Bronchial epithelial cell (primary cell): ENCODE measurements around the gene UST. TPM values are rescaled to one million over a fixed set of nuclear protein-coding genes. Genes with fewer than 3 reads are reported as not detected.

ENCODE experiments used
- DNase-seq: peaks from one replicate; pipeline ENCODE4 v3.0.0-alpha.2; 2010; ENCODE audit warnings: low read depth
- FAIRE-seq: peaks from 2 replicates; lab custom pipeline; 2011; peaks lifted over from hg19 to GRCh38; lab: Jason Lieb, UNC
- H3K27me3 ChIP-seq: 2 replicates; pipeline ENCODE4 v1.5.1; 2011; ENCODE audit warnings: low read length; ENCODE audit not compliant: control insufficient read depth, insufficient read depth
- H3K36me3 ChIP-seq: 2 replicates; pipeline ENCODE4 v1.5.1; 2011; ENCODE audit warnings: low read length; ENCODE audit not compliant: control insufficient read depth, insufficient read depth
- H3K4me3 ChIP-seq: 2 replicates; pipeline ENCODE4 v1.5.1; 2011; ENCODE audit warnings: mild to moderate bottlenecking, low read depth, low read length, control low read depth
- CTCF ChIP-seq: IDR thresholded peaks from 2 replicates; pipeline ENCODE4 v1.5.1; 2011; ENCODE audit warnings: mild to moderate bottlenecking, moderate library complexity, low read length, control low read depth, inconsistent platforms; ENCODE audit not compliant: insufficient read depth, severe bottlenecking
- total RNA-seq: library from RNA; depleted of rRNA; stranded (reverse); fragments of >200 nt; gene quantifications from 2 replicates; pipeline ENCODE4 v1.2.1, GENCODE V29; 2014

The UST gene
- total RNA-seq, 1 donor from 2014 or later, result 18.7 TPM

GRCh38 chr6:148795563-148795962 is 48.7 kb downstream of the UST start:
- DNase-seq (no peak), FAIRE-seq (no peak)
- Histone ChIP-seq H3K4me3 (no peak overlapping the region), H3K27me3 (no peaks in the 10 kb centered on the region), H3K36me3 (no peaks in the 10 kb centered on the region)
- TF ChIP-seq CTCF, result no peak

DNA sequence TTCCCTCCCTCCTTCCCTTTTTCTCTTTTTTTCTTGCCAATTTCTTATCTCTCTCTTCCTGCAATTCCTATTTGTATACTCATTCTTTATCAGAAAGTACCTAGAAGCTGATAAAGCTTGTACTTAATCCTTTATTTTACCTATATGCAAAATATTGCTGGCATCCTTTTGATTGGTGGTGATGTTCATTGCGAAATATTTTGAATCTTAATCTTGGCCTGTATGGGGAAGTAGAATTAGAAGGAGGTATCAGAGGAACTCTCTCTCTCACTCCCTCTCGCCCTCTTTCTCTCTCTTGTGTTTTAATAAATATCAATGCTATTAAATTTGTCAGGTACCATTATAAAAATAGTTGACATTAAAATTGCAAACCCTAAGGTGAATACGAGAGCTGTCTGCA is 52.8 kb downstream of the UST start:
- H3K4me3 ChIP-seq, result no peak overlapping the region
- DNase-seq (no peak), FAIRE-seq (no peak)
- H3K36me3 ChIP-seq, result no peaks in the 10 kb centered on the region
- no peaks in the 10 kb centered on the region for H3K27me3 ChIP-seq
- TF ChIP-seq CTCF, result no peak

DNA sequence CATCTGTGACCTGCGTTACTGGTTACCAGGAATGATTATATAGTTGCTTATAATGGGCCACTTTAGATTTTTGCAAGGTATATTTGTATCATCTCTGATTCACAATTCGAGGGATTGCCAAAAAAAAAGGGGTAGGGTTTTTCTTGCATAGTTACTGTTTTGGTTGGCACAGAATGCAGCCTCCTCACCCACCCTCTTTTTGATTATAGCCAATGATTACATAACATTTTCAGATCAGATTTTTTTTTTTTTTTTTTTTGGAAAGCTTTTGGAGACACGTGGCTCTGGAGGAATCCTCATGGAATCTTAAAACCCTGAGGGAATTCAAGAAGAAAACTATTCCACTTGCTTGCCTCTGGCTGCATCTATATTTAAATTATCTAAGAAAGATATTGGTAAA is 53.7 kb downstream of the UST start:
- no peak for FAIRE-seq
- TF ChIP-seq CTCF, result no peak
- Histone ChIP-seq H3K36me3 (no peaks in the 10 kb centered on the region), H3K27me3 (no peaks in the 10 kb centered on the region), H3K4me3 (no peak overlapping the region)
- no peak for DNase-seq

DNA sequence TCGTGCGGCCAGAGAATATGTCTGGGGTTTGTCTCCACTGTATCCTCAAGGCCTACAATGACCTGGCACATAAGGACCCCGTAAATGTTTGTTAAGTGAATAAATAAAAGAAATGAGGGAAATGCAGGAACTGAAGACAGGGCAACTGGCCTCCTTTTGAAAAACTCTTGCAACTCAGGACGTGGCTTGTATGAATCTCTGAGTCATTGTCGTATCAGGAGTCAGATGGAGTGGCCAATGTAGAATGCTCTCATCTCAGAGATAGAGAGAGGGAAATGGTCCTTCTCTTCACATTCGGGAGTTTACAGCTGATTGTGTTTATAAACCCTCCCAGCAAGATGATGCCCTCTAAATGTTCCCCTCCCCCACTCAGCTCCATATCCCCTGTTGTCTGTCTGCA is 57.1 kb downstream of the UST start:
- FAIRE-seq, result peak; percentile 47
- DNase-seq, result peak; percentile 23
- H3K27me3 ChIP-seq, result no peaks in the 10 kb centered on the region
- TF ChIP-seq CTCF, result no peak
- no peak overlapping the region for H3K4me3 ChIP-seq
- H3K36me3 ChIP-seq, result no peaks in the 10 kb centered on the region

DNA sequence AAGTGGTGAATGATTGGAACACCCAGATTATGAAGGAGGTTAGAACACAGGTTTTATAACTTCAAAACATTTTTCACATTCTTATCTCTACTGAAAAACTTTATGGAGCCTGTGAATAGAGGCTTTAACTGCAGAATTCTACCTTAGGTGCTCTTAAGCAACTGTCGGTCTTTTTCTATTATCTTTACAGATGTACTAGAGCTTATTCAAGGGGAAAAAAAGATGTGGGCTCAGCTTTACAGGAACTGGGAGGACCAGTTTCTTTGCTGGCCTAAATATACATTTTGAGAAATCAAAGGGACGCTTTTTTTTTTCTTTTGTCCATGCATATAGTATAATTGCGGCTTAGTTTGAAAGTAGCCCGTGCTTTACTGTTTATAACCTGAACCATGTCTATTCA is 58.9 kb downstream of the UST start:
- H3K27me3 ChIP-seq, result no peaks in the 10 kb centered on the region
- H3K36me3 ChIP-seq, result no peaks in the 10 kb centered on the region
- DNase-seq (no peak), FAIRE-seq (no peak)
- TF ChIP-seq CTCF, result no peak
- H3K4me3 ChIP-seq, result no peak overlapping the region

- DNase-seq (no peak), FAIRE-seq (no peak)
- Histone ChIP-seq H3K36me3 (no peaks in the 10 kb centered on the region), H3K27me3 (no peaks in the 10 kb centered on the region), H3K4me3 (no peak overlapping the region)
- no peak for TF ChIP-seq CTCF
These were observed 61.0 kb downstream of the UST start for GRCh38 chr6:148807784-148808183.
